Lower lobe of right lung (tissue), 2 donors: ENCODE measurements around the gene ABLIM1. TPM values are rescaled to one million over a fixed set of nuclear protein-coding genes. Genes with fewer than 3 reads are reported as not detected.

Experiments
- ATAC-seq, 2 donors: fragments of 200-7000 bp; cut with Tn5 transposase; one replicate each; pipeline ENCODE4 v1.9.1; 2020 to 2022; ENCODE audit warnings: mild to moderate bottlenecking in 2 of 2, moderate library complexity in 2 of 2
- DNase-seq: peaks from one replicate; pipeline ENCODE4 v3.0.0-alpha.2; 2020
- H3K27ac ChIP-seq: fragments of 200-600 bp; one replicate; pipeline ENCODE4 v1.8.0; 2022
- H3K27me3 ChIP-seq: fragments of 200-600 bp; one replicate; pipeline ENCODE4 v1.8.0; 2022; ENCODE audit warnings: low read depth
- H3K36me3 ChIP-seq: fragments of 200-600 bp; one replicate; pipeline ENCODE4 v1.8.0; 2022; ENCODE audit warnings: mild to moderate bottlenecking
- H3K4me1 ChIP-seq: fragments of 200-600 bp; one replicate; pipeline ENCODE4 v1.8.0; 2022
- H3K4me3 ChIP-seq: fragments of 200-600 bp; one replicate; pipeline ENCODE4 v1.8.0; 2022; ENCODE audit warnings: mild to moderate bottlenecking
- H3K9me3 ChIP-seq: fragments of 200-600 bp; one replicate; pipeline ENCODE4 v1.8.0; 2022
- CTCF ChIP-seq: fragments of 200-600 bp; IDR thresholded peaks from one replicate; pipeline ENCODE4 v1.8.0; 2022; ENCODE audit warnings: antibody characterized with exemption, mild to moderate bottlenecking
- intact Hi-C: fragments of 100-400 bp; cut with DNase I; formaldehyde crosslinking; loops from one replicate; pipeline ENCODE4 v1.11.0; 2022
- total RNA-seq: library from RNA; stranded (reverse); fragmentation: NEBNext Ultra II Directional; extraction: Animal tissue kit (Norgen Biotek cat#: 25700); gene quantifications from one replicate; pipeline ENCODE4 v1.2.1, GENCODE V29; 2021
- donor health status: DM: no; HTN: yes; CAD: no; lungs with severe emphysema.

Gene ABLIM1
- total RNA-seq, 1 donor from 2014 or later = 106 TPM

- Histone ChIP-seq H3K27me3 (no peaks in the 10 kb centered on the region), H3K36me3 (no peaks in the 10 kb centered on the region), H3K4me3 (no peak overlapping the region), H3K4me1 (no peaks in the 10 kb centered on the region), H3K27ac (no peak overlapping the region), H3K9me3 (no peaks in the 10 kb centered on the region)
- TF ChIP-seq CTCF = no peak
- DNase-seq (no peak), ATAC-seq (peak; percentile 16 to 38)
- intact Hi-C loops = loop anchor here (10.0 kb wide), 1 partner anchor 48 kb away; no protein-coding TSS in a partner anchor
Measured at GRCh38 chr10:114477285-114477684, 180.8 kb downstream of the ABLIM1 start.

- ATAC-seq (no peak), DNase-seq (no peak)
- H3K4me1 ChIP-seq = no peaks in the 10 kb centered on the region
- TF ChIP-seq CTCF = no peak
- H3K9me3 ChIP-seq = no peaks in the 10 kb centered on the region
- intact Hi-C loops = loop anchor here (10.0 kb wide), 1 partner anchor 50 kb away; no protein-coding TSS in a partner anchor
- no peak overlapping the region for H3K4me3 ChIP-seq
- H3K27ac ChIP-seq = no peak overlapping the region
- H3K27me3 ChIP-seq = no peaks in the 10 kb centered on the region
- H3K36me3 ChIP-seq = peaks cover 1% of the 10 kb centered on the region
Measured at GRCh38 chr10:114474989-114475388, 183.1 kb downstream of the ABLIM1 start.

GRCh38 chr10:114473776-114474175 is 184.3 kb downstream of the ABLIM1 start:
- H3K4me1 ChIP-seq = no peaks in the 10 kb centered on the region
- H3K36me3 ChIP-seq = peaks cover 12% of the 10 kb centered on the region
- intact Hi-C loops = loop anchor here (10.0 kb wide), 1 partner anchor 51 kb away; no protein-coding TSS in a partner anchor
- no peak overlapping the region for H3K27ac ChIP-seq
- ATAC-seq = no peak
- H3K9me3 ChIP-seq = no peaks in the 10 kb centered on the region
- H3K27me3 ChIP-seq = no peaks in the 10 kb centered on the region
- DNase-seq = no peak
- no peak for TF ChIP-seq CTCF
- H3K4me3 ChIP-seq = no peak overlapping the region

GRCh38 chr10:114472877-114473253 is 185.2 kb downstream of the ABLIM1 start:
- Histone ChIP-seq H3K27me3 (no peaks in the 10 kb centered on the region), H3K4me1 (no peaks in the 10 kb centered on the region), H3K36me3 (peaks cover 16% of the 10 kb centered on the region), H3K9me3 (no peaks in the 10 kb centered on the region), H3K27ac (no peak overlapping the region), H3K4me3 (no peak overlapping the region)
- intact Hi-C loops = loop anchor here (10.0 kb wide), 1 partner anchor 52 kb away; no protein-coding TSS in a partner anchor
- no peak for TF ChIP-seq CTCF
- ATAC-seq (no peak), DNase-seq (no peak)

GRCh38 chr10:114471906-114472876 is 185.9 kb downstream of the ABLIM1 start:
- intact Hi-C loops = loop anchor here (10.0 kb wide), 1 partner anchor 53 kb away; no protein-coding TSS in a partner anchor
- DNase-seq (no peak), ATAC-seq (peak; percentile 15 to 32)
- Histone ChIP-seq H3K27me3 (no peaks in the 10 kb centered on the region), H3K27ac (no peak overlapping the region), H3K4me1 (no peaks in the 10 kb centered on the region), H3K4me3 (no peak overlapping the region), H3K36me3 (peaks cover 21% of the 10 kb centered on the region), H3K9me3 (no peaks in the 10 kb centered on the region)
- TF ChIP-seq CTCF = no peak
